ENCODE measurements around the gene DGCR2.

DNA sequence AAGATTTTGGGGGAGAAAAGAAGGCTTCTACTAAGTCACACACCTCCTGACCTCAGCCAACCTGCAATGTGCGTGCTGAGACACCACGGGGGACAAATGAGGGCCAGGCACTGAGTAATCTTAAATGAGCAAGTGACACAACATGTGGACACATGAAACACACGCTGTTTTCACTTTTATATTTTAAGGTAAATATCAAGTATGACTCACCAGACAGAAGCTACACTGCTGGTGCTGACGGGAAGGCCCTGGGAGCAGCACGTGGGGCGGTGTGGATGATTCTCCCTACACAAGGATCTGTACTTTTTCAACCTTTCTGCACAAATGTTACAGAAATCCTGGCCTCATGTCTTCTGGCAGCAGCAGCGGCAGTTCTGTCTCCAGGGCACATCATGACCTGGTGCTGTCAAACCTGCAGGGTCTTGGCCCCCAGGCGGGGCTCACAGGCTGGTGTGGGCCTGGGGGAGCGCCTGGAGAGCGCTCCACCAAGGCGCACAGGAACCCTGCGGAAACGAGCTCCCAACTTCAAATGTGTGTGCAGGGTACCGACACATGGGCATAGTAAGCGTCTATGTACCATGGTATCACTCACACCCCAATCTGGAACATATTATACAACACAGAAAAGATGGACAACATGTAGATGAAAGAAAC, 61.7 kb downstream of the DGCR2 start:
- TF ChIP-seq, protein P1, sequence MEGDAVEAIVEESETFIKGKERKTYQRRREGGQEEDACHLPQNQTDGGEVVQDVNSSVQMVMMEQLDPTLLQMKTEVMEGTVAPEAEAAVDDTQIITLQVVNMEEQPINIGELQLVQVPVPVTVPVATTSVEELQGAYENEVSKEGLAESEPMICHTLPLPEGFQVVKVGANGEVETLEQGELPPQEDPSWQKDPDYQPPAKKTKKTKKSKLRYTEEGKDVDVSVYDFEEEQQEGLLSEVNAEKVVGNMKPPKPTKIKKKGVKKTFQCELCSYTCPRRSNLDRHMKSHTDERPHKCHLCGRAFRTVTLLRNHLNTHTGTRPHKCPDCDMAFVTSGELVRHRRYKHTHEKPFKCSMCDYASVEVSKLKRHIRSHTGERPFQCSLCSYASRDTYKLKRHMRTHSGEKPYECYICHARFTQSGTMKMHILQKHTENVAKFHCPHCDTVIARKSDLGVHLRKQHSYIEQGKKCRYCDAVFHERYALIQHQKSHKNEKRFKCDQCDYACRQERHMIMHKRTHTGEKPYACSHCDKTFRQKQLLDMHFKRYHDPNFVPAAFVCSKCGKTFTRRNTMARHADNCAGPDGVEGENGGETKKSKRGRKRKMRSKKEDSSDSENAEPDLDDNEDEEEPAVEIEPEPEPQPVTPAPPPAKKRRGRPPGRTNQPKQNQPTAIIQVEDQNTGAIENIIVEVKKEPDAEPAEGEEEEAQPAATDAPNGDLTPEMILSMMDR (IDR thresholded peaks at IDR 0.05): no peak
- no peak for TF ChIP-seq POLR2A (IDR thresholded peaks at IDR 0.05)

Measured in adrenal gland (tissue), 5 donors.